Superior temporal gyrus (tissue), 1 donor: ENCODE measurements around the gene MAP3K3.

Experiments
- DNase-seq: peaks from one replicate; pipeline ENCODE4 v3.0.0-alpha.2; 2016; ENCODE audit errors: extremely low spot score

The MAP3K3 gene

GRCh38 chr17:63652106-63652505 lies 29.9 kb downstream of the MAP3K3 start:
- DNase-seq = no peak

DNA sequence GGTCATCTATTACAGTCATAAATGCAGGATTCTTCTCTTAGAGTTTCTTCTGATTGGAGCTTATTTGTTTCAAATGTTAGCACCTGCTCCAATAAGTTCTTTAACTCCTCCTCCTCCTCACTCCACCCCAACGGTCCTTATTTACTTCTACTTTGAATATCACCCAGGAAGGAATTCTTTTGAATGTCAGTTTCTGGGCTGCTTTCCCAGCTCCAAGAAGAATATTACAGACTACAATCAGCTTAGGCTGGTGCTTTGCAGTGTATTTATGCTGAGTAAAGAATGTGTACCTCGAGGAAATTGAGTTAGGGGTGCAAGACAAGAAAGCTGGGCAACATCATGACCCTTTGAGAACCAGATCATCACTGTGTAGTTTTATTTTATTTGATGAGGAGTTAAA lies 30.8 kb downstream of the MAP3K3 start:
- no peak for DNase-seq

- no peak for DNase-seq
These were observed 35.6 kb downstream of the MAP3K3 start for GRCh38 chr17:63657786-63658185.

DNA sequence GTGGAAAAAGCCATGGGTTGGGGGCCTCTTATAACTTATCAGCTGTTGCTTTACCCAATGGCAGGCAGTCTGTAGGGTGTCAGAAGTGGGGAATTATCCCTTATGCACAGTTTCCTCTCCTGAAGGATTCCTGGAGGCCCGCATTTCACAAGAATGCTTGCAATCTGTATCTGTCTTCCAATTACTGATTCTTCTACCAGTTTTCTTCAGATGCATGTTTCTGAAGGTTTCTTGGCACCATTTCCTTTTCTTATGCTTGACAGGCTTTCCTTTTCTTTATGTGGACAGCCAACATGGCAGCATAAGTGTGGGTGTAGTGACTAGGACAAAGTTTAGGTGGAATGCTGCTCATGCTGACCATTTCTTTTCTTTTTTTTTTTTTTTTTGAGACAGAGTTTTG lies 36.1 kb downstream of the MAP3K3 start:
- no peak for DNase-seq

GRCh38 chr17:63659850-63660249 lies 37.6 kb downstream of the MAP3K3 start:
- DNase-seq = no peak

DNA sequence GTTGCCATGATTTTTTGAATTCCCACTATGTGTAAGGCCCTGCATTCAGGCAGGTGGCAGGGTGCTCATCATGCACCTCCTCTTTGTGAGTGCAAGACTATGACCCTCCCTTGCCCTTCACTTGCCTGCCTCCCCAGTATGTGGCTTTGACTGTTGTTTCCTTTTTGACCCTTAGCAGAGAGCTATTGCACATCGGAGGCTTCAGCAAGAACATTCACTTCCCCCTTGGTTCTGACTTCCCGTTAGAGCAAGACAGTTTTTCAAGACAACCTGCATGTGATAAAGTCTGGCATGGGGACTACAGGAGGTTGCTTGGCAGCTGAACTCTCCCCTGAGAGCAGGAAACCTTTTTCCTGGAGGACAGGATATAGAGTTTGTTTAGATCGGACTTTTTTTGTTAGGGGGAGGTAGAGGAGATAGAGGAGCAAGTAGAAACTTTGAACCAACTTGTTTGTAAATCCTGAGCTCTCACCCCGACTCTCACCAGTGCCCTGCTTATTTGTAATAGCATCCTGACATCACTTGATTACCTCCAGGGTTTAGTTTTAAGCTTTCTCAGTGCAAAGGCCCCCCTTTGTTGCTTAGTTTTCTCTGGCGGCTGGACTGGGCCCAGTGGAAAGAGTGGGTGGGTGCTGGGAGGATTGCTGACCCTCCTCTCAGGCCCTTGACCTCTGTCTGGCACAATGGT lies 43.5 kb downstream of the MAP3K3 start:
- DNase-seq = no peak

DNA sequence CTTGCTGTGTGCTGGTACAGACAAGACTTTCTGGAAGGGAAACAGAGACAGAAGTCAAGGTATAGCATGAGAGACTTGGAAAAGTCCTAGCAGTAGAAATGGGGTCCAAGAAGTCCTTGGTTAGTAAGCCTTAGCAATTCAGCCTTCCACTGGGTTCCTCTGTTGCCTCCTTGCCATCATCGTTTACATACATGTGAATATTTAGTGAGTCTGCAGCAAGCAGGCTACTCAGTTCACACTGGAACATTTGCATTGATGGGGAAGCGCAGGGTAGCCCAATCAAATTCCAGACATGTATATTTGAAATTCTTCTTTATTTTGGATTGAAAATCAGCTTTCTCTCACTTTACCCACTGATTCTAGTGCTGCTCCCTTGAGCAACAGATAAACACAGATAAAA lies 50.6 kb downstream of the MAP3K3 start:
- no peak for DNase-seq

DNA sequence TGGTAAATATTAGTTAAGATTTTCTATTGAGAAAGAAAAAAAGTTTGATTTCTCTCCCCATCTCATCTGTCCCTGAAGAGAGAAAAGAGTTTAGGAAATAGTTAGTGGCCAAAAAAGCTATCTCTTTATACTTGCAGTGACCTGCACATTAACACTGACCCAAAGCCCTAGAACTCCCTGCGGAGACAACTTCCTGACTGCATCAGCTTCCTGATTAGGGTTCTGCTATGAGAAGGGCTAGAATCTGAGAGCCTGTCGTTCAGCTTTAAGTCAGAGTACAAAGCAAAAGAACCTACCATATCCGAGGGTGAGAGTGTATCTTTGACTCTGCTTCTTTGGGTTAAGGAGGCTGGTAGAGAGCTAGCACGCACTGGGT lies 53.0 kb downstream of the MAP3K3 start:
- DNase-seq = no peak

- peak; percentile 64 for DNase-seq
These were observed 53.7 kb downstream of the MAP3K3 start for GRCh38 chr17:63675607-63676546.

GRCh38 chr17:63676584-63676983 lies 54.4 kb downstream of the MAP3K3 start:
- no peak for DNase-seq

- no peak for DNase-seq
These were observed 57.0 kb downstream of the MAP3K3 start for GRCh38 chr17:63679214-63679613.

GRCh38 chr17:63680700-63681099 lies 58.5 kb downstream of the MAP3K3 start:
- DNase-seq = no peak

DNA sequence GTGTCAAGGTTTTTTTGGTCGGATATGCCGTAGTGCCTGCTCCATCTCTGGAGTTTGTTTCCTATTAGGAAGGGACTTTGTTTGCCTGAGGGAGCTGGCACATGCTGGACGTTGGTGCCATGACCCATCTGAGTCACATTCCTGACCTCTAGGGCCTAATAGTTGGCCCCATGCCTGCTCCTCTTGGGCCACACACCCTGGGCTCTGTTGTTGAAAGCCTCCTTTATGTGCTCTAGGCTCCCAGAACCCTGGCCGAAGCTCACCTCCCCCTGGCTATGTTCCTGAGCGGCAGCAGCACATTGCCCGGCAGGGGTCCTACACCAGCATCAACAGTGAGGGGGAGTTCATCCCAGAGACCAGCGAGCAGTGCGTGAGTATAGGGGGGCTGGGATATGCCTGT lies 59.3 kb downstream of the MAP3K3 start:
- DNase-seq = no peak

DNA sequence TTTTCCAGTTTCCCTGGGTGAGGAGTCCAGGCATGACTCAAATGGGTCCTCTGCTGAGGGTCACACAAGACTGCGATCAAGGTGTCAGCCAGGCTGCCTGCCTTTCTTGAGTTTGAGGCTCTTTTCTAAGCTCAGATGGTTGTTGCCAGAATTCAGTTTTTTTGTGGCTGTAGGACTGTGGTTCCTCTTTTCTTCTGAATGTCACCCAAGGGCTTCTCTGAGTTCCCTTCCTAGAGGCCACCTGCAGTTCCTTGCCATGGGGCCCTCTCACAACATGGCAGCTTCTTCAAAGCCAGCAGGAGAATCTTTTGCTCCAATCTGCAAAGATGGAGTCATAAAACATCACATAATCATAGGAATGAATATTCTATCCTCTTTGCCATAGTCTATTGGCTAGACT lies 60.2 kb downstream of the MAP3K3 start:
- no peak for DNase-seq

- DNase-seq = no peak
These were observed 60.8 kb downstream of the MAP3K3 start for GRCh38 chr17:63682981-63683380.

DNA sequence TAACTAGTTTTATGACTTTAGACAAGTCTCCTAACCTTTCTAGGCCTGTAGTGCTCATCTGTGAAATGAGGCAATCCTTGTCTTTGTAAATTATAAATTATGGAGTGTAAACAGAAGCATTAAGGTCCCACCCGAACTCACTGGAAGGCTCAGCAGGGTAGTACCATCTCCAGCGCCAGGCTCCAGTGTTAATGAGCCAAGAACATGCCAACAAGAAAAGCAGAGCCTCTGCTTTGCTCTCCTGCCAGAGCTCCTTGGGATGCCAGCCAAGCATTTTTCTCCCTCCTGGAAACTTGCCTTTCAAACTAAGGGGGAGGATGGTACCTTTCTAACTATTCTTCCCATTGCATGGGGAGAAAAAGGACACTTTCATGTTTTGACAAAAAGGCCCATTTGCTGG lies 62.8 kb downstream of the MAP3K3 start:
- peak; percentile 72 for DNase-seq

GRCh38 chr17:63685578-63685977 lies 63.4 kb downstream of the MAP3K3 start:
- DNase-seq = no peak

DNA sequence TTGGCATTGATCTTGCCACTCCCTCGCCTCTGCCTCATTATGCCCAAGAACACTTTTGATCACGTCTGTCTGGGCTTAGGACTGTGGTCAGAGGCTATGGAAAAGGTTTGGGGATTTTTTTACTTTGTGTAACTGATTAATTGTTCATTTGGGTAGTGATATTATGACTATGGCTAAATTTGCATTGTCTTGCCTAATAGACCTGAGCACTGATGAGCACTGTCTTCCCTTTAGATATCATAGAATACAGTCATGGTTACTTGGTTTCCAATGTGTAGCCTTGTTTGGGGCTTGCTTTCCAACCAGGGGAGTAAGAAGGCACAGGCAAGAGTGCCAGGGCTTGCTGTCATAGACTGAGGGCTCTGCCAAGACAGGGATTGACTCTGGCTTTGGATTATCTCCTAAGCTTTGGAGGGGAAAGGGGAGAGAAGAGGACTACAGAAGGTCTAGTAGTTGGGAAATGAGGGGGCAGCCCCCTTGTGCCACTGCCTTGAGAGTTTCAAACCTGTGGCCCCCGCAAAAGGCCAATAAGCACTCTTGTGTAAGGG lies 64.0 kb downstream of the MAP3K3 start:
- DNase-seq = no peak

DNA sequence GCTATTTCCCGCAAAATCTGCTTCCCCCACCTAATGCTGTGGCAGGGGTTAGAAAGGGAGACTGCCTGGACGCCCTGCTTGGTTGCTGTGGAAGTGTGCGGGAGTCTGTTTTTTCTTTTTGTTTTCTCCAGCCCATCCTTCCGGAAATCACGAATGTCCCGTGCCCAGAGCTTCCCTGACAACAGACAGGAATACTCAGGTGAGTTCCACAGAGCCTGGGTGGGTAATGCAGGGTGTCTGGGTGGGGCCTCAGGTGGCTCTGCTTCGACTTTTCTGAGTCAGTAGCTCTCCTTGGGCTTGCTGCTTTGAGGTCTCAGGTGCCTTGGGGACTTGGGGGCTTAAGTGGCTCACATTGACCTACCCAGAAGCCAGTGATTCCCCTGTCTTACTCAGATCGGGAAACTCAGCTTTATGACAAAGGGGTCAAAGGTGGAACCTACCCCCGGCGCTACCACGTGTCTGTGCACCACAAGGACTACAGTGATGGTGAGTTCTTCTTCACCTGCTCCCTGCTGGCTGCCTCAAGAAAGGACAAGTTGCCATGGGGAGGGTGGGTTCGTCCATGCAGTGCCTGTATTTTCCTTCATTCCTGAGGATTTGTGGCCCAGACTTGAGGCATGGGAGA lies 66.3 kb downstream of the MAP3K3 start:
- no peak for DNase-seq

- DNase-seq = no peak
These were observed 67.3 kb downstream of the MAP3K3 start for GRCh38 chr17:63689479-63689878.

DNA sequence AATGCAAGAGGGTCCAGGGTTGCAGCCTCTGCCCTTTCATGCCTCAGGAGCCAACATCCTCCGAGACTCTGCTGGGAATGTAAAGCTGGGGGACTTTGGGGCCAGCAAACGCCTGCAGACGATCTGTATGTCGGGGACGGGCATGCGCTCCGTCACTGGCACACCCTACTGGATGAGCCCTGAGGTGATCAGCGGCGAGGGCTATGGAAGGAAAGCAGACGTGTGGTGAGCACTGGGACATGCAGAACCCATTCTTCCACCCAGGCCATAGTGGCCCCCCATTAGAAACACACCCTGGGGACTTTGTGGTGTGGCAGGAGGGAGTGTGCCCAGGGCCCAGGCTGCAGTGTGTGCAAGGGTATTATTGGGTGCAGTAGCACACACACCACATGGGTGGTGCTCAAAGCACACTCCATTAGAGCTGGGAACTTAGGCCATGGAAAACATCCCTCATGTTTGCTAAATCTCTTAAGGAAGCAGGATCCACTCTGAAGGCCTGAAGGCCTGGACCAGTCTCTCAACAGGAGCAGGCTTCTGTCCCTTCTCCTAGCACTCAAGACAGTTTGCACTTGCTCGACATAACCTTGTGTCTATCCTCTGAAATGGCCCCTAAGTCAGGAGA lies 70.1 kb downstream of the MAP3K3 start:
- DNase-seq = no peak
